SK-N-DZ (cell line): ENCODE results near the gene KCNIP3.
A peak's percentile ranks its signal among the peaks of the same experiment; 100 is the strongest.
"Not testable (repeated sequence)": the region's sequence is repeated elsewhere in the genome, so short reads cannot be mapped to it uniquely, and the experiment has no call there.

ENCODE experiments used
- DNase-seq: peaks from one replicate; pipeline ENCODE4 v3.0.0-alpha.2; 2015; ENCODE audit warnings: low spot score

Gene KCNIP3

GRCh38 chr2:95382686-95383634 is 85.8 kb downstream of the KCNIP3 start:
- no peak for DNase-seq

GRCh38 chr2:95383635-95384027 is 86.5 kb downstream of the KCNIP3 start:
- no peak for DNase-seq

GRCh38 chr2:95384854-95385569 is 87.9 kb downstream of the KCNIP3 start:
- DNase-seq, result no peak

- DNase-seq, result no peak
Observed at GRCh38 chr2:95385570-95385984, 88.4 kb downstream of the KCNIP3 start.

- DNase-seq, result no peak
Observed at GRCh38 chr2:95386031-95386430, 88.9 kb downstream of the KCNIP3 start.

GRCh38 chr2:95387358-95387757 is 90.2 kb downstream of the KCNIP3 start:
- no peak for DNase-seq

GRCh38 chr2:95388091-95388692 is 91.0 kb downstream of the KCNIP3 start:
- no peak for DNase-seq

GRCh38 chr2:95388856-95389244 is 91.7 kb downstream of the KCNIP3 start:
- DNase-seq, result no peak

GRCh38 chr2:95389245-95390119 is 92.3 kb downstream of the KCNIP3 start:
- peak; percentile 49 for DNase-seq

- DNase-seq, result no peak
Observed at GRCh38 chr2:95390272-95390880, 93.2 kb downstream of the KCNIP3 start.

GRCh38 chr2:95390881-95391321 is 93.8 kb downstream of the KCNIP3 start:
- no peak for DNase-seq

GRCh38 chr2:95391641-95392310 is 94.6 kb downstream of the KCNIP3 start:
- no peak for DNase-seq

- no peak for DNase-seq
Observed at GRCh38 chr2:95392320-95392719, 95.2 kb downstream of the KCNIP3 start.

- no peak for DNase-seq
Observed at GRCh38 chr2:95392730-95393455, 95.7 kb downstream of the KCNIP3 start.

GRCh38 chr2:95393901-95394300 is 96.8 kb downstream of the KCNIP3 start:
- DNase-seq, result no peak

- DNase-seq, result no peak
Observed at GRCh38 chr2:95399061-95399460, 101.9 kb downstream of the KCNIP3 start.

- no peak for DNase-seq
Observed at GRCh38 chr2:95401480-95401879, 104.3 kb downstream of the KCNIP3 start.

- not testable (repeated sequence) for DNase-seq
Observed at GRCh38 chr2:95402004-95402369, 104.8 kb downstream of the KCNIP3 start.

GRCh38 chr2:95402370-95403203 is 105.4 kb downstream of the KCNIP3 start, which contains the start of gene FAHD2A:
FAHD2A (plus strand) TSS chr2:95402708; CDS start chr2:95405559, 2,851 bp downstream.
- DNase-seq, result peak; percentile 88
